Memory B cell (primary cell): ENCODE measurements around the gene RELB.
A peak's percentile ranks its signal among the peaks of the same experiment; 100 is the strongest.

ENCODE experiments used
- ATAC-seq: fragments of 150-1000 bp; cut with Tn5 transposase; 2 replicates; pipeline ENCODE4 v1.10.0; 2021; ENCODE audit warnings: low read depth, mild to moderate bottlenecking, moderate library complexity
- DNase-seq, 2 donors: peaks; one replicate each; pipeline ENCODE4 v3.0.0; 2022; ENCODE audit warnings: low spot score in 2 of 2
- H3K27ac Mint-ChIP-seq: one replicate; pipeline ENCODE4 v1.8.0; 2022; ENCODE audit warnings: mild to moderate bottlenecking, moderate library complexity, mixed read lengths
- H3K27me3 Mint-ChIP-seq: one replicate; pipeline ENCODE4 v1.8.0; 2022; ENCODE audit warnings: mixed read lengths
- H3K36me3 Mint-ChIP-seq: one replicate; pipeline ENCODE4 v1.8.0; 2022; ENCODE audit warnings: mild to moderate bottlenecking, mixed read lengths
- H3K4me1 Mint-ChIP-seq: one replicate; pipeline ENCODE4 v1.8.0; 2022; ENCODE audit warnings: mixed read lengths
- H3K4me3 Mint-ChIP-seq: one replicate; pipeline ENCODE4 v1.8.0; 2022; ENCODE audit warnings: mild to moderate bottlenecking, moderate library complexity, mixed read lengths
- H3K9me3 Mint-ChIP-seq: one replicate; pipeline ENCODE4 v1.8.0; 2022; ENCODE audit warnings: mixed read lengths

RELB gene

DNA sequence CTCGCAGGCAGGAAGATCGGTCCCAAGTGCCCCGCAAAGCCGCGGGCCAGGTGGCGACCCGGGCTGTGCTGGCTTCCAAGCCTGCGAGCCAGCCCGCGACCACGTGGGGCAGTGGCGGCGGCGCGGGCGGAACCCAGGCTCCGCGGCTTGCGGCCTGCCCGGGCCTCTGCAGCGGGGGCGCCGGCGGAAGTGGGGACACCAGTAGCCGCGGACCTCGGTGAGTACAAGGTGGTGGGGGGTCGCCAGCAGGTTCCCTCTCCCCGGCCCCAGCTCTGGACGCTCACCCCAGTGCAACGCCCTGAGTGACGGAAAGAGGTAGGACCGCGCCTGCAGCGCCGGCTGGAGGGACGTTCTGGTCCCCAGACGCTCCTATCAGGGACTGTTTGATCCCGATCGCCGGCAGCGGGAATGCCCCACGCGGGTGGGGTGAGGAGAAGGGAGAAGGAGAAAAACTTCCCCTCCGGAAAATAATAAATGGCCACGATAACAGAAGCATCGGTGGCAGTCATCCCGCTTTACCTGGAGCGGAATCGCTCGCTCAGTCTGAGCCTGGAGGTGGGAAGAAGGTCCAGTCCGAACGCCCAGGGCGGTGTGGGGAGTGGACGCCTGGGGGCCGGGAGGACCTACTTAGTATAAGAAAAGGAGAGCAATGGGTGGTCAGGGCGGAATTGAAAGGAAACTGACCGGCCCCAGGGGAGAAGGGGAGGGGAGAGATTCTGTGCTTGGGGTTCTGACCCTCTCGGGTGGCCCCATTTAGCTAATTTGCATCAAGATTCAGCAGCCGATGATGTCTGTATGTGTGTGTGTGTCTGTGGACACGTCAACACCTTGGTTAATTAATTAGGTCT, 78.0 kb downstream of the RELB start, which contains the start of gene GEMIN7:
Gene GEMIN7 (plus strand): TSS at position 198 of the 848 bp plus-strand sequence. CDS start 10,855 bp downstream, outside the sequence.
- DNase-seq = peak; percentile 77 to 88
- peak within 1 kb of the TSS; percentile 97 for H3K4me3 Mint-ChIP-seq
- no peaks in the 10 kb centered on the region for H3K27me3 Mint-ChIP-seq
- peak within 1 kb of the TSS; percentile 98 for H3K27ac Mint-ChIP-seq
- peak; percentile 43 for ATAC-seq
- H3K9me3 Mint-ChIP-seq = no peaks in the 10 kb centered on the region
- H3K4me1 Mint-ChIP-seq = peaks cover 34% of the 10 kb centered on the region
- H3K36me3 Mint-ChIP-seq = peaks cover 12% of the 10 kb centered on the region

DNA sequence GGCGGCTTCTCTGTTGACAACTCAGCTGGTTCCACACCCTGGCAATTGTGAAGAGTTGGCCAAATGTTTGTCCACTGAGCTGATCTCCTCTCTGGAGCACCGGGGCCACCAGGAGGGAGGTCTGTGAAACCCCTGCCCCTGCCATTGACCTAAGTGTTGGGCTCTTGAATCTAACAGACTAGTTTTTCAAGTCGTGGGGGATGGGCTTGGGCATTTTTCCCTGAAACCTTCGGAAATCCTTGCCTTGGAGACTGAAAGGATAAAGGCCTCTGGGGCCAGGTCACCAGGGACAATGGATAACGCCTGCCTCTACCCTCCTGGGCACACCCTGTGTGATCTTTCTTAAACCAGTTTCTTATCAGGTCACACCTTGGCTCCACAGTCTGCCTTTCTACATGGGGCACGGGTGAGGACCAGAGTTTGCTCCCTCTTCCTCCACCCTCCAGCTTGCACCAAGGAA, 78.7 kb downstream of the RELB start:
- Mint-ChIP-seq H3K4me3 (peak overlapping the region; percentile 97), H3K4me1 (peaks cover 30% of the 10 kb centered on the region), H3K27me3 (no peaks in the 10 kb centered on the region), H3K9me3 (no peaks in the 10 kb centered on the region), H3K27ac (peak overlapping the region; percentile 98), H3K36me3 (peaks cover 12% of the 10 kb centered on the region)
- DNase-seq (no peak), ATAC-seq (no peak)

DNA sequence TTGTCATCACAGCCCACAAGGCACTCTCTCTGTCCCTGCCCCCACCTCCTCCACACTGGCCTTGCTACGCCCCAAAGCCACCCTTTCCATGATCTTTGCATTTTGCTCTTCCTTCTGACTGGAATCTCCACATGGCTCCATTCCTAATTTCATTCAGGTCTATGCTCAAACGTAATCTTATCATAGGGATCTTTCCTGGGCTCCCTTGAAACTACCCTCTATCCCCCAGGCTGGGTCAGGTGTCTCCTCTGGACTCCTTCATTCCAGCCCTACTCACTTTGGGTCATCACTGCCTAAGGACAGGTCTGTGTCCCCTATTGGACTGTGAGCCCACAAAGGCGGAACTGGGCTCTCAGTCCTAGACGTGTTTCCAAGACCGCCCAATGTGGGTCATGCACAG, 80.9 kb downstream of the RELB start:
- no peaks in the 10 kb centered on the region for H3K27me3 Mint-ChIP-seq
- H3K9me3 Mint-ChIP-seq = no peaks in the 10 kb centered on the region
- peak overlapping the region; percentile 43 for H3K27ac Mint-ChIP-seq
- H3K4me3 Mint-ChIP-seq = peak overlapping the region; percentile 17
- DNase-seq (no peak), ATAC-seq (no peak)
- H3K4me1 Mint-ChIP-seq = peaks cover 24% of the 10 kb centered on the region
- H3K36me3 Mint-ChIP-seq = peaks cover 12% of the 10 kb centered on the region

DNA sequence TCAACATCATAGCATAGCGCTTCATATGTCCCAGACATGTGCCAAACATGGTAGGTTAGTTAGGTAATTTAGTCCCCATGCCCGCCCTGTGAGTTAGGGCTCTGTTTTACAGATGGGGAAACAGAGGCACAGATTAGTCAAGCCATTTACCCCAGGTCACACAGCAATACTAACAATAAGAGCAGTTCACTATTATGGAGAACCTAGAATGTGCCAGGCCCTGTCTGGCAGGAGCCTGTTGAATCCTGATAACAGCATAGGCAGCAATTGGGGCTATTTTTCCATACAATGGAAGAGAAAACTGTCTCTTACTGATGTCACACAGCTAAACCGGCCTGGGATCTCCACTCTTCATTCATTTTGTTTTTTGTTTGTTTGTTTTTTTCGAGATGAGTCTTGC, 85.2 kb downstream of the RELB start:
- Mint-ChIP-seq H3K36me3 (peaks cover 18% of the 10 kb centered on the region), H3K4me1 (peaks cover 20% of the 10 kb centered on the region), H3K27me3 (no peaks in the 10 kb centered on the region), H3K4me3 (no peak overlapping the region), H3K9me3 (no peaks in the 10 kb centered on the region), H3K27ac (peak overlapping the region; percentile 45)
- DNase-seq = no peak
- no peak for ATAC-seq

DNA sequence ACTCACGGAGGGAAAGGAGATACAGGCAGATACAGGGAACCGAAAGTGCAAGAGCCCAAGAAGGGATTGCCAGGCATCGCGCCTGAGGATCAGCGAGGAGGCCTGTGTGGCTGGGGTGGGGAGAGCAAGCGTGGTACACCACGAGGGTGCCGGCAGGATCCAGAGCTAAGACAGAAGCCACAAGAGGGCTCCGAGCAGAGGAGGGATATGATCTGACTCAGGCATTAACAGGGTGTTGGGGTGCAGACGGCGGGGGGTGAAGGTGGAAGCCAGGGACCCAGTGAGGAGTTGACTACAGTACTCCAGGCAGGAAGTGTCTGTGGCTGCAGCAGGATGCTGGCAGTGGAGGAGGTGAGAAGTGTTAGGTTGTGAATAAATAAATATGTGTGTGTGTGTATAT, 86.3 kb downstream of the RELB start:
- H3K27ac Mint-ChIP-seq = peak overlapping the region; percentile 2
- peaks cover 10% of the 10 kb centered on the region for H3K36me3 Mint-ChIP-seq
- H3K9me3 Mint-ChIP-seq = no peaks in the 10 kb centered on the region
- DNase-seq (no peak), ATAC-seq (no peak)
- peak overlapping the region; percentile 43 for H3K4me3 Mint-ChIP-seq
- H3K27me3 Mint-ChIP-seq = no peaks in the 10 kb centered on the region
- H3K4me1 Mint-ChIP-seq = peaks cover 12% of the 10 kb centered on the region
